ENCODE data around the gene SORCS1.

Gene SORCS1

GRCh38 chr10:106917452-106918055 is 247.0 kb downstream of the SORCS1 start:
- H3K27ac ChIP-seq (ENCODE audit: low read depth, low read length), result no peak overlapping the region
- peaks cover 8% of the 10 kb centered on the region; the same call in 1 of the 2 replicates for H3K27me3 ChIP-seq (ENCODE audit: insufficient read depth, low read length)
- peaks cover 29% of the 10 kb centered on the region for H3K4me1 ChIP-seq (ENCODE audit: insufficient read depth, low read length)
- no peaks in the 10 kb centered on the region for H3K9me3 ChIP-seq (ENCODE audit: insufficient read depth, low read depth, low read length)
- no peak overlapping the region for H3K9ac ChIP-seq (ENCODE audit: low read depth, low read length)
- H3K4me3 ChIP-seq (ENCODE audit: low read length), result no peak overlapping the region
- 97% methylated on average over 4 of the region's 4 CpGs for WGBS
- no peaks in the 10 kb centered on the region for H3K36me3 ChIP-seq (ENCODE audit: insufficient read depth, low read length)

GRCh38 chr10:106914016-106914415 is 250.5 kb downstream of the SORCS1 start:
- WGBS, result 100% methylated on average over 1 of the region's 3 CpGs
- Histone ChIP-seq H3K9me3 (ENCODE audit: insufficient read depth, low read depth, low read length) (no peaks in the 10 kb centered on the region), H3K9ac (ENCODE audit: low read depth, low read length) (no peak overlapping the region), H3K27me3 (ENCODE audit: insufficient read depth, low read length) (no peaks in the 10 kb centered on the region), H3K4me1 (ENCODE audit: insufficient read depth, low read length) (peaks cover 40% of the 10 kb centered on the region), H3K36me3 (ENCODE audit: insufficient read depth, low read length) (no peaks in the 10 kb centered on the region), H3K27ac (ENCODE audit: low read depth, low read length) (peak overlapping the region; percentile 65; the same call in 1 of the 2 replicates), H3K4me3 (ENCODE audit: low read length) (no peak overlapping the region)

- H3K36me3 ChIP-seq (ENCODE audit: insufficient read depth, low read length), result no peaks in the 10 kb centered on the region
- peaks cover 47% of the 10 kb centered on the region for H3K4me1 ChIP-seq (ENCODE audit: insufficient read depth, low read length)
- WGBS, result 33% methylated on average over 4 of the region's 4 CpGs
These were observed 251.2 kb downstream of the SORCS1 start for GRCh38 chr10:106913348-106913747.

GRCh38 chr10:106911096-106911495 is 253.4 kb downstream of the SORCS1 start:
- no peak overlapping the region for H3K4me3 ChIP-seq (ENCODE audit: low read length)
- 85% methylated on average over 3 of the region's 3 CpGs for WGBS
- H3K36me3 ChIP-seq (ENCODE audit: insufficient read depth, low read length), result no peaks in the 10 kb centered on the region
- H3K9me3 ChIP-seq (ENCODE audit: insufficient read depth, low read depth, low read length), result no peaks in the 10 kb centered on the region
- peaks cover 49% of the 10 kb centered on the region for H3K4me1 ChIP-seq (ENCODE audit: insufficient read depth, low read length)
- no peak overlapping the region for H3K27ac ChIP-seq (ENCODE audit: low read depth, low read length)
- no peaks in the 10 kb centered on the region for H3K27me3 ChIP-seq (ENCODE audit: insufficient read depth, low read length)
- no peak overlapping the region for H3K9ac ChIP-seq (ENCODE audit: low read depth, low read length)

More at GRCh38 chr10:106913348-106913747, 251.2 kb downstream of the SORCS1 start:
- peak overlapping the region; percentile 25 for H3K4me3 ChIP-seq (ENCODE audit: low read length)
- H3K27ac ChIP-seq (ENCODE audit: low read depth, low read length), result peak overlapping the region; percentile 65; the same call in 1 of the 2 replicates
- H3K27me3 ChIP-seq (ENCODE audit: insufficient read depth, low read length), result no peaks in the 10 kb centered on the region
- H3K9me3 ChIP-seq (ENCODE audit: insufficient read depth, low read depth, low read length), result no peaks in the 10 kb centered on the region
- H3K9ac ChIP-seq (ENCODE audit: low read depth, low read length), result 0 out of 2 replicates have a peak overlapping the region, but pooled peaks have one; percentile 7

- no peaks in the 10 kb centered on the region for H3K36me3 ChIP-seq (ENCODE audit: insufficient read depth, low read length)
- WGBS, result 100% methylated on average over 4 of the region's 4 CpGs
These were observed 253.8 kb downstream of the SORCS1 start for GRCh38 chr10:106910666-106911065.

GRCh38 chr10:106908225-106908624 is 256.3 kb downstream of the SORCS1 start:
- Histone ChIP-seq H3K36me3 (ENCODE audit: insufficient read depth, low read length) (no peaks in the 10 kb centered on the region), H3K4me3 (ENCODE audit: low read length) (no peak overlapping the region)
- 95% methylated on average over 6 of the region's 6 CpGs for WGBS

More at GRCh38 chr10:106910666-106911065, 253.8 kb downstream of the SORCS1 start:
- H3K27ac ChIP-seq (ENCODE audit: low read depth, low read length), result no peak overlapping the region
- no peak overlapping the region for H3K9ac ChIP-seq (ENCODE audit: low read depth, low read length)
- H3K9me3 ChIP-seq (ENCODE audit: insufficient read depth, low read depth, low read length), result no peaks in the 10 kb centered on the region
- H3K27me3 ChIP-seq (ENCODE audit: insufficient read depth, low read length), result no peaks in the 10 kb centered on the region
- H3K4me3 ChIP-seq (ENCODE audit: low read length), result no peak overlapping the region
- H3K4me1 ChIP-seq (ENCODE audit: insufficient read depth, low read length), result peaks cover 49% of the 10 kb centered on the region

GRCh38 chr10:106904209-106904608 is 260.3 kb downstream of the SORCS1 start:
- H3K9me3 ChIP-seq (ENCODE audit: insufficient read depth, low read depth, low read length), result no peaks in the 10 kb centered on the region
- no peaks in the 10 kb centered on the region for H3K27me3 ChIP-seq (ENCODE audit: insufficient read depth, low read length)
- WGBS, result no CpG with 5 or more reads among the region's 1 CpG
- no peak overlapping the region for H3K4me3 ChIP-seq (ENCODE audit: low read length)
- H3K4me1 ChIP-seq (ENCODE audit: insufficient read depth, low read length), result peaks cover 26% of the 10 kb centered on the region
- no peak overlapping the region for H3K27ac ChIP-seq (ENCODE audit: low read depth, low read length)
- H3K9ac ChIP-seq (ENCODE audit: low read depth, low read length), result no peak overlapping the region
- no peaks in the 10 kb centered on the region for H3K36me3 ChIP-seq (ENCODE audit: insufficient read depth, low read length)

More at GRCh38 chr10:106908225-106908624, 256.3 kb downstream of the SORCS1 start:
- Histone ChIP-seq H3K27me3 (ENCODE audit: insufficient read depth, low read length) (no peaks in the 10 kb centered on the region), H3K9me3 (ENCODE audit: insufficient read depth, low read depth, low read length) (no peaks in the 10 kb centered on the region), H3K27ac (ENCODE audit: low read depth, low read length) (no peak overlapping the region), H3K9ac (ENCODE audit: low read depth, low read length) (no peak overlapping the region), H3K4me1 (ENCODE audit: insufficient read depth, low read length) (peaks cover 55% of the 10 kb centered on the region)

GRCh38 chr10:106903180-106903579 is 261.3 kb downstream of the SORCS1 start:
- WGBS, result 99% methylated on average over 2 of the region's 2 CpGs
- H3K4me3 ChIP-seq (ENCODE audit: low read length), result no peak overlapping the region
- H3K27me3 ChIP-seq (ENCODE audit: insufficient read depth, low read length), result no peaks in the 10 kb centered on the region
- H3K9ac ChIP-seq (ENCODE audit: low read depth, low read length), result no peak overlapping the region
- no peaks in the 10 kb centered on the region for H3K9me3 ChIP-seq (ENCODE audit: insufficient read depth, low read depth, low read length)
- peaks cover 16% of the 10 kb centered on the region for H3K4me1 ChIP-seq (ENCODE audit: insufficient read depth, low read length)
- H3K27ac ChIP-seq (ENCODE audit: low read depth, low read length), result no peak overlapping the region
- no peaks in the 10 kb centered on the region for H3K36me3 ChIP-seq (ENCODE audit: insufficient read depth, low read length)

- Histone ChIP-seq H3K27ac (ENCODE audit: low read depth, low read length) (no peak overlapping the region), H3K36me3 (ENCODE audit: insufficient read depth, low read length) (no peaks in the 10 kb centered on the region), H3K9me3 (ENCODE audit: insufficient read depth, low read depth, low read length) (no peaks in the 10 kb centered on the region), H3K4me1 (ENCODE audit: insufficient read depth, low read length) (peaks cover 16% of the 10 kb centered on the region), H3K9ac (ENCODE audit: low read depth, low read length) (no peak overlapping the region), H3K4me3 (ENCODE audit: low read length) (no peak overlapping the region), H3K27me3 (ENCODE audit: insufficient read depth, low read length) (no peaks in the 10 kb centered on the region)
- WGBS, result 95% methylated on average over 6 of the region's 7 CpGs
These were observed 264.4 kb downstream of the SORCS1 start for GRCh38 chr10:106900016-106900652.

GRCh38 chr10:106898446-106898845 is 266.1 kb downstream of the SORCS1 start:
- Histone ChIP-seq H3K36me3 (ENCODE audit: insufficient read depth, low read length) (no peaks in the 10 kb centered on the region), H3K9ac (ENCODE audit: low read depth, low read length) (no peak overlapping the region), H3K27ac (ENCODE audit: low read depth, low read length) (no peak overlapping the region), H3K4me3 (ENCODE audit: low read length) (no peak overlapping the region), H3K4me1 (ENCODE audit: insufficient read depth, low read length) (peaks cover 4% of the 10 kb centered on the region; the same call in 1 of the 2 replicates), H3K9me3 (ENCODE audit: insufficient read depth, low read depth, low read length) (no peaks in the 10 kb centered on the region), H3K27me3 (ENCODE audit: insufficient read depth, low read length) (no peaks in the 10 kb centered on the region)
- WGBS, result 89% methylated on average over 4 of the region's 4 CpGs

- H3K27ac ChIP-seq (ENCODE audit: low read depth, low read length), result no peak overlapping the region
These were observed 266.8 kb downstream of the SORCS1 start for GRCh38 chr10:106897719-106898118.

More at GRCh38 chr10:106897719-106898118, 266.8 kb downstream of the SORCS1 start:
- H3K9ac ChIP-seq (ENCODE audit: low read depth, low read length), result no peak overlapping the region
- H3K36me3 ChIP-seq (ENCODE audit: insufficient read depth, low read length), result no peaks in the 10 kb centered on the region
- WGBS, result 91% methylated on average over 7 of the region's 7 CpGs
- H3K4me3 ChIP-seq (ENCODE audit: low read length), result no peak overlapping the region
- no peaks in the 10 kb centered on the region for H3K27me3 ChIP-seq (ENCODE audit: insufficient read depth, low read length)
- no peaks in the 10 kb centered on the region for H3K9me3 ChIP-seq (ENCODE audit: insufficient read depth, low read depth, low read length)
- H3K4me1 ChIP-seq (ENCODE audit: insufficient read depth, low read length), result no peaks in the 10 kb centered on the region
